ENCODE data around the gene MYO1D.
A peak's percentile ranks its signal among the peaks of the same experiment; 100 is the strongest.
"Not testable (repeated sequence)": the region's sequence is repeated elsewhere in the genome, so short reads cannot be mapped to it uniquely, and the experiment has no call there.

Gene MYO1D

GRCh38 chr17:32854207-32854606 lies 22.7 kb downstream of the MYO1D start:
- no peak for DNase-seq

- DNase-seq, result no peak
Observed at GRCh38 chr17:32852811-32853210, 24.1 kb downstream of the MYO1D start.

- no peak for DNase-seq
Observed at GRCh38 chr17:32849879-32850278, 27.0 kb downstream of the MYO1D start.

GRCh38 chr17:32847977-32848376 lies 28.9 kb downstream of the MYO1D start:
- DNase-seq, result no peak

GRCh38 chr17:32846143-32846542 lies 30.8 kb downstream of the MYO1D start:
- no peak for DNase-seq

- DNase-seq, result no peak
Observed at GRCh38 chr17:32840241-32840640, 36.7 kb downstream of the MYO1D start.

GRCh38 chr17:32836527-32836926 lies 40.4 kb downstream of the MYO1D start:
- no peak for DNase-seq

- DNase-seq, result no peak
Observed at GRCh38 chr17:32835291-32835761, 41.6 kb downstream of the MYO1D start.

- DNase-seq, result no peak
Observed at GRCh38 chr17:32834104-32834503, 42.8 kb downstream of the MYO1D start.

GRCh38 chr17:32833526-32833925 lies 43.4 kb downstream of the MYO1D start:
- DNase-seq, result no peak

GRCh38 chr17:32833076-32833475 lies 43.8 kb downstream of the MYO1D start:
- DNase-seq, result no peak

GRCh38 chr17:32831627-32832243 lies 45.2 kb downstream of the MYO1D start:
- DNase-seq, result peak; percentile 15

GRCh38 chr17:32831223-32831622 lies 45.7 kb downstream of the MYO1D start:
- DNase-seq, result no peak

GRCh38 chr17:32828822-32829221 lies 48.1 kb downstream of the MYO1D start:
- DNase-seq, result no peak

- no peak for DNase-seq
Observed at GRCh38 chr17:32827227-32827626, 49.7 kb downstream of the MYO1D start.

- DNase-seq, result no peak
Observed at GRCh38 chr17:32826076-32826475, 50.8 kb downstream of the MYO1D start.

GRCh38 chr17:32824334-32824733 lies 52.6 kb downstream of the MYO1D start:
- no peak for DNase-seq

- no peak for DNase-seq
Observed at GRCh38 chr17:32822996-32823395, 53.9 kb downstream of the MYO1D start.

GRCh38 chr17:32821987-32822934 lies 54.7 kb downstream of the MYO1D start:
- DNase-seq, result not testable (repeated sequence)

GRCh38 chr17:32820440-32820839 lies 56.5 kb downstream of the MYO1D start:
- no peak for DNase-seq

GRCh38 chr17:32819787-32820186 lies 57.1 kb downstream of the MYO1D start:
- no peak for DNase-seq

GRCh38 chr17:32819035-32819434 lies 57.9 kb downstream of the MYO1D start:
- DNase-seq, result no peak

GRCh38 chr17:32815460-32815859 lies 61.5 kb downstream of the MYO1D start:
- DNase-seq, result no peak

- DNase-seq, result no peak
Observed at GRCh38 chr17:32814836-32815235, 62.1 kb downstream of the MYO1D start.

All from DMS153 (cell line).